HG03575 (cell line): Measurements from ENCODE around the gene BORCS6.
"Not testable (repeated sequence)": the region's sequence is repeated elsewhere in the genome, so short reads cannot be mapped to it uniquely, and the experiment has no call there.

Experiments
- ATAC-seq: cut with Tn5 transposase; IDR thresholded peaks from one replicate; pipeline ENCODE4 v1.9.1; 2021; ENCODE audit not compliant: unreplicated experiment, insufficient number of reproducible peaks, low FRiP score; ENCODE audit errors: extremely low read depth

Gene BORCS6

DNA sequence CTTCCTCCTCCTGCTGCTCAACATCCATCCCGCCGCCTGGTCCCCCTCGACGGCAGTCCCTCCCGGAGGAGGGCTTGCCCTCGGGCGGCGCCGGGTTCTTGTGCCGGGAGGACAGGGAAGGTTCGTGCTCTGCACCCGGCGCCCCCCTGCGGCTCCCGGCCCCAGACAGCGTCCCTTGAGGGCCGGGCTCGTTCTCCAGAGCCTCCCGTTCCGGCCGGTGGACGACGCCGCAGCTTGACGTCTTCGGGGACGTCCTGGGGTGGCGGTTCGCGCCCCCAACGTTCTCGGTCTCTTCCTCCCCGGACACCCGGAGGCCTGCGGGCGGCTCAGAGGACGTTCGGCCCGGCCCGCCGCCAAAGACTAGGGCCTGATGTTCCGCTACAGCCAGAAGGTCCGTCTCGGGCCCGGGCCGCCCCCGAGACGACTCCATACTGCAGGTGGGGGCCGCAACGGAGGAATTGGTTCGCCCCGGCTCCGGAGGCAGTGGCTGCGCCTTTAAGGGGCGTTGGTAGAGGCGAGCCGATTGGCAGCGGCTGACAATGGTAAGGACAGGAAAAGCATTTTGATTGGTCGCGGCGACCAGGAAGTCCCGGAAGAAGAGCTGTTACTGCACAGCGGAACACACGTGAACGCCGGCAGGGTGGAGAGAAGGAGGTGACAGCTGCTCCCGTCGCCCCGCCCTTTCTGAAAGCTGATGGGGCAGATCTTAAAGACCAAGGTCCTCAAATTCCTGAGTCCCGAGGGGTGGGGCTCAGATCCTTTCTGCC lies at the start of gene BORCS6:
TSS of gene BORCS6 (minus strand) at position 470 of the 767 bp plus-strand sequence. CDS start at position 430, 40 bp downstream.
- no peak for ATAC-seq

DNA sequence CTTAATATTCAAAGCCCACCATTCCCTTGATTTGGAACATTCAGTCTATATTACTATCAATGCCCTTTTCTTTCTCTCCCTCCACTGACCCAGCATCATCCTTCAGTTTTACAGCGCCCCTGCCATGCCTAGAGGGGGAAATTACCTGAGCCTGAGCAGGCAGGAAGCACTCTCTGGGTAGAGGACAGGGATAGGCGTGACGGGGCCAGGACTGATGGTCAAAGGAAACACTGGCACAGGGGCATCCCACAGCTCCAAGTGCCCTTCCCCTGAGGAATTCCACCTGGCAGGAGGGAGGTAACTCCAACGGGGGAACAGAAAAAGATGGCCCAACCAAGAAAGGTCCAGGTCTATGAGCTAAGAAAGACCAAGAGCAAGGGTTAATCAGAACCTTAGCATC lies 47.9 kb upstream of the BORCS6 start:
- ATAC-seq: no peak

DNA sequence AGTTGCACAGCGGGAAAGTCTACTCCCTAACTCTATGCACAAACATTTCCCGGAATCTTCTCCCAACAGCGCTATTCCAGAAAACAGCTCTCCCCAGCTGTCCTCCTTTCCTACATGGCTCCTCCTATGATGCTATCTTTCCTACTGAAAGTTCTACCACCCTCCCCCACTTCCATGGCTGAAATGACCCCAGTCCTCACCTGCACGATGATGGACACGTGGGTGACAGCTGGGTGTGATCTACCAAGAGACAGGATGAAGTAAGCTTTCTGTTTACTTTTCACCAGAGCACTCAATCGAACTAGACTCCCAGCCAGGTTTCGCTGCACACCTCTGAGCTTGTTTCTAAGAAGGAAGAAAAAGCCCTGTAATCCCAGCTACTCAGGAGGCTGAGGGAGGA lies 47.2 kb upstream of the BORCS6 start:
- ATAC-seq: no peak

DNA sequence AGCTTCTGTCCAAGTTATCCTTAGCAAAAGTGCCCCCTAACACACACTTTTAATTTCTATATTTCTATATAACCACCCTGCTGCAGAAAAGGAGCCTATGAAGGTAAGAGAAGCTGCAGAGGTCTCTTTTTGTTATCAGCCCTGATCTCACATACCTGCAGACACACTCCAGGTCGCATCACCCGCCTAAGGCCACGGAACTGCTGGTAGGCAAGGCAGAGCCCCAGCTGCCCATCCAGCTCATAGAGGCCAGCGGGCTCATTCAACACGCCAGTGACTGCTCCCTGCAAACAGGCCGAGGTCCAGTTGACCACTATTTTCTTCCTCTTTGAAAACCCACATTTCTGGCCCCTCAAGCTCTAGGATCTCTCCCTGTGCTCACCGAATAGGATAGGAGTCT lies 45.7 kb upstream of the BORCS6 start:
- no peak for ATAC-seq

DNA sequence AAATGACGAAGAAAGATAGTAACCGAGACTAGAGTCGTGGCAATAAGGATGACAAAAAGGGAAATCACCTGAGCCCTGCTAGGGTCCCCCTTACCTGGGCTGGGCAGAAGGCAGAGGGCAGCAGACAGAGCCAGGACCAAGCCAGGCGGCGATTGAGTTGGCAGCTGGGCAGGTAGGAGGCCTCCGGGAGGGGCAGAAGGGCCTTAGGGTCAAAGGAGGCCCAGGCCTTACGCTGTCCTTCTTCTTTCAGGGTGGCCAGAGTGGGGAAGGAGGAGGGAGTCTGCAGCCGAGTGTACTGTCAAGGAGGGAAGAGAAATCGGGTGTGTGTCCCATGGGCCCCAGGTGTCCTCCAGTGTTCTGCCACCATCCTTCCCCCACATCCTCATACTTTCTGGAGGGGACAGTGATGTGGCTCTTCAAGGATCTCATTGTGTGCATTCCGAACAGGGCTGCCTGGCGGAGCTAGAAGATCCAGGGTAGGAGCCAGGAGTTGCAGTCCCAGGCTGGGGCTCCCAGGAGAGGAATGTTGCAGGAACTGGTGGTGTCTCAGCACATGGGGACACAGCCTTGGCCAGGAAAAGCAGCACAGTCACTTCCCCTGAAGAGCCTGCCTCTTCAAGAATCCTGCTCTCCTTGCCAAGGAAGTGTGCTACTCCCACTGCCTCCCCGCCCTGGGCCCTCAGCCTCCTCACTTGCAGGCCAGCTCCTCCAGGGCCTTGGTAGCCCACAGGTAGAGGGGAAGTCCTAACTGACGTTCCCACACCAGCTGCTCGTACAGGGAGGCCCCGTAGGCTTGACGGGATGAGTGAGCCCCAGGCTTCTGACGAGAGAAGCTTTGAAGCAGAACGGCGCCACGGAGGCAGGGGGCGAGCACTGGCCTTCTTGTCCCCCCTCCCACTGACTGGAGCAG lies 44.6 kb upstream of the BORCS6 start:
- no peak for ATAC-seq

DNA sequence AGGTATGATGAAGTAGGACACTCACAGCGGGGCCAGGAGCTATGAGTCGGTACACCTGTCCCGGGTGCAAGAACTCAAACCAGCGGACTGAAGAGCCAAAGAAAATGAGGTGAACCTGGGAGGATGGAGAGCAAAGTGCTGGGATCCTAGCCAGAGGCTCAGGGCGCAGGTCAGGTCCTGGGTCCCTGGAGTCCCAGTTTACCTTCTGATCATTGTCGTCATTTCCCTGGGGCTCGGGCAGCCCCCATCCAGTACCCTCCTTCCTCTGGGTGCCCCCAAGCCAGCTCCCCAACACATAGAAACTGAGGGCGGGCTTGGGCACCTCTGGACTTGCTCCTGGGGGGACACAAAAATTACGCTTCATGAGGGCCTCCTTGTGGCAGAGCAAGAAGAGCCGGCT lies 41.7 kb upstream of the BORCS6 start:
- ATAC-seq: no peak

DNA sequence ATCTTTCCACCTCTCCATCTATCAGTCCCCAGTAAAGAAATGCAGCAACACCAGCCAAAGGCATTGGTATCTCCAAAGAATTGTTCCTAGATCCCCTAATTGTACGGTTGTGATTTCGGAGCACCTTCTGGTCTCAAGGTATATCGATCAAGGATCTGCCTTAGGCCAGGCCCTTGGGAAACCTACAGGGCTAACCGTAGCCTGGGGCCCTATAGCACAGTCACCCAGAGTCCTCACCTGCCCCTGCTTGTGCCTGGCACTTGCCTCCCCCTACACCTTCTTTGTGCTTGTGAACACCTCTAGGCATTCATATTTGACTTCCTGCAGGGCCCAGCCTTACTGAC lies 37.2 kb upstream of the BORCS6 start:
- ATAC-seq: no peak

DNA sequence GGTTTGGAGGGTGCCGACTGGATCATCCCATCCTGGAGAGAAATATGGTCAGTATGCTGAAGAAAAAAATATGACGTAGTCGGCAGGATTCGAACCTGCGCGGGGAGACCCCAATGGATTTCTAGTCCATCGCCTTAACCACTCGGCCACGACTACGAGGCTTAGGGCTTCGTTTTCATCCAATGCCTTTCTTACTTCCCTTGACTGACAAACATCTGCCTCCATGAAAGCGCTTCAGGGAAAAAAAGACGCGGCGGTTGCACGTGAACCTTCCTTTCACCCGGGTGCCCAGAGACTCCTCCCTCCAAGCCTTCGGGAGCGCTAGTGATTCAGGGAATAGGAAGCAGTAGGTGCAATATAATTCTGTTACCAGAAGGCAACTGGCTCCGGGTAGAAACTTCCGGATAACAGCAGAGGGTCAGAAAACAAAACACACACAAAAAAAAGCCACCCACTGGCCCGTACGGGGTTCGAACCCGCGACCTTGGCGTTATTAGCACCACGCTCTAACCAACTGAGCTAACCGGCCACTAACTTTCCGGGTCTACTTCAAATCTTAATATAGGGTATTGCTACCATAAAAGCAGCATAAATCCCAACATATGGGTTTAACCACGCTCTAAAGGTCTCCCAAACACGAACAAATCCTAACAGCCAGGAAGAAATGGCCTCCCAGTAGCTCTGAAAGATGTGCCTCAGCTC lies 36.7 kb upstream of the BORCS6 start:
- no peak for ATAC-seq

DNA sequence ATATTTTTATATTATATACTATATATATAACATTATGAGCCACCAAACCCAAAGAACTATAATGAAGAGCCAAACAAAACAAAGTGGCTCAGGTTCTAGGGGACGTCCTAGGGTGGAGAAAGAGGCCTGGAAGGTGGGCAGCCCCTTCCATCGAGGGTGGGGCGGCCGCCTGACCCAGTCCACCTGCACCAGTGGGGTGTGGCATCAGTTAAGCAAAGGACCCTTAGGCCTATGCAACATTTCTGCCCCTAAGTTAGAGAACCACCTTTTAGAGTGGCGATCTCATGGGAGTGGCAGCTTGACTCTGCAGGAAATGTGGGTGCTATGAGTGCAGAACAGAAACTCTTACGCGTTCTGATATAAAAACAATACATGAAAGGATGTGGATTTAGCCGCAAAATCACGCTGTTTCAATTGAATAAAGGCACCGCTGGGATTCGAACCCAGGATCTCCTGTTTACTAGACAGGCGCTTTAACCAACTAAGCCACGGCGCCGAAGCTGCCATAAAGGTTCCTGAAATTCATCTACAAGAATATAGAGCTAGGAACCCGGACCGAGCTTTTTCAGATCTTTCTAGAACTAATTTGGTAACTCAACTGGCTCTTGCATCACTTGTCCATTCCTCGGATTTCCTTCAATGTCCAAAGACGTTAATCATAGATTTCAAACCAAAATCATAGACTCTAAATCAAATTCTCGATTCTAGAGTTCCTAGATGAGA lies 36.0 kb upstream of the BORCS6 start:
- no peak for ATAC-seq

DNA sequence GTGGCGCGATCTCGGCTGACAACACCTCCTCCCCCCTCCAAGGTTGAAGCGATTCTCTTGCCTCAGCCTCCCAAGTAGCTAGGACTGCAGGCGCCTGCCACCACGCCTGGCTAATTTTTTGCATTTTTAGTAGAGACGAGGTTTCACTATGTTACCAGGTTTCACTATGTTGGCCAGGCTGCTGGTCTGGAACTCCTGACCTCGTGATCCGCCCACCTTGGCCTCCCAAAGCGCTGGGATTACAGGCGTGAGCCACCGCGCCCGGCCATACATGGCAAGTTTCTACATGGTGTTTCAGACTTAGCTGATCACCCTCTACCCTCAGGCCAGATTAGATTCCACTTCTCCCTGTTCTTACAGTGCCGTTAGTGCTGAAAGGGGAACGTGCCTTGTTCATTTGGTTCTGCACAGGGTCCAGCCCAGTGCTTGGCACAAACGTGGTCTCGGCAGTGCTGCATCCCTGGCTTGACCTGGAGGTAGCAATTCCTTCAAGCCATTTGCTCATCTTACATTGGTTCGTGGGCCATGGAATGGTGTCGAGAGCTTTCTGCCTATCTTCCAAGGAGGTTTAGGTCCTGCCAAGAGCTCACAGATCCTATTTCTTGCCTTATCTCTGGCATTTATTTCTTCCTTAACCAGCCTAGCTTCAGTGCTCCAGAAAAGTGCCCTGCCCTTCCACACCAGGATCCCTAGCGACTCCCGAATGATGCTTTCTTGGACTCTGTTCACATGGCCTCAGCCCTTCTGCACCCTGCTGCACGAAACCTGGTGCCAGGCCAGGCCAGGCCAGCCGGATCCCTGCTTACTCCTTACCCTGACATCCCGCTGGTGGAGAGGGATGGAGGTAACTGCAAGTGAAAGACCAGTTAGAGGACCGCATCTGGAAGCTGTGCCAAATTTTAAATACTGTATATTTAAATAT lies 35.2 kb upstream of the BORCS6 start:
- ATAC-seq: no peak

DNA sequence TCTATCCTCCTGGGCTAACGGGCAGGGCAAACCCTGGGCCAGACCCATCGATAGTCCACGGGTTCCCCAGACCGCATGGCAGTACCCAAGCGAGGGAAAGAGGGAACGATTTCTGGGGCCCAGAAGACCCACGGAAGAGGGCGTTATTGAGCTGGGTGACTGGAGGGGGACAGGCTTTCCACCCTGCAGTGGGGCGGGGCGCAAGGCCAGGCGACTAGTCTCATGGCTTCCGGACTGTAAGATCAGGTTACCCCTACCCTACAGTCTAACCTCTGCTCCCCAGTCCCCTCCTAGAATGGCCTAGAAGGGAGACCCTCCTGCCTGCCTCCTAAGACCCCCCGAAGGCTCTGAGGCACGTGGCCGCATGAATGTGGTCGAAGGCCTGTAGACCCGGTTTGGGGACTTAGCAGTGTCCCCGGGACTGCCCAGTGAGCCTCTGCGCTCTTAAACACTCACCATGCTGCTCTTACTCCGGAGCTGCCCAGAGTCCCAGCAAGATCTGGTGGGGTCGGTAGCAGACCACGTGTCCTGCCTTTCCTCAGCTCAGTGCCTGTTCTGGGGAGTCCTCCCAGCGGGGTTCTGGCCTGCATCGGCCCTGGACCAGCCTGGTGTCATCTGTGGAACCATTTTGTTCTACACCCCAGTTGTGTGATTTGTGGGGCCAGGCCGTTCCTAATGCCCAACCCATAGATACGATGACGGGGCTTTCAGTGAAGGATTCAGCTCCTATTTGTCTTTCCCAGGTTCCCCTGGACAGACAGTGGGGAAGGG lies 33.6 kb upstream of the BORCS6 start:
- ATAC-seq: no peak

DNA sequence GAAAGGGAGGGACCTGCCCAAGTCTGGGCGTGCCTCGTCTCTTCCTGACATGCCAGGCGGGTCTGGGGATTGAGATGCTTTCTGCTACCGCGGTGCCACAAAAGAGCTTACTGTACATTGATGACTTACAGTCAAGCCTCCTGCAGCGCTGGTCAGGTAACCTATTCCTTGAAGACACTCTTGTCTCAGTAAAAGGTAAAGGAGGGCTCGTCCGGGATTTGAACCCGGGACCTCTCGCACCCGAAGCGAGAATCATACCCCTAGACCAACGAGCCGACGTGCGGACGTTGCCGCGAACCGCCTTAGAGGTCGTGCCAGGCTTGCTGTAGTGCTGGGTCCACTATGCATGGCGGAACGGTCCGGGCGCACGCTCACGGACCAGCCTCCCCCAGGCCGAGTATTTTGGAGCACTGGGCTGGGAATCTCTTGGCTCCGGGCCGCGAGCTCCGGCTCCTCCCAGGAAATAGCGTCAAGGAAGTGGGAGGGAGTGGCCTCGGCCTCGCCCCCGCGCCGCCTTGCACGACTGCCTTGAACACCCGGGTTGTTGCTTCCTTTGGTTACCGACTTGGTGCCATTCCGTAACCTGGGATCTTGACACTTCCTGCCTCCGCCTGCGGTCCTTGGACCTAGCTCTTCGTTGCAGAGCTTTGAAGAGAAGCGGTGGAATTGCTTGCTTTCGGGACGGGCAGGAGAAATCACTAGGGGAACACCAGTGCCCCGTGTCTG lies 32.8 kb upstream of the BORCS6 start:
- ATAC-seq: no peak

DNA sequence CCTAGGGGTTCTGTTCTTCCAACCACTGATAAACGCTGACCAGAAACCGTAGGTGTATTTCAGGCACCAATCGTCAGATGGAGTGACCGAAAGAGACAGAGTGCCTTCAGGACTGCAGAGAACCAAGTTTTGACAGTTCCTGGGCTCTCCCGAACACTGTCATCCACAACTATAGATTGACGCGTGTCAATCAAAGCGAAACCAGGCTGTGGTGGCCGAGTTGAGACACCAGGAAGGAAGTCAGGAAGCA lies 32.3 kb upstream of the BORCS6 start:
- no peak for ATAC-seq

DNA sequence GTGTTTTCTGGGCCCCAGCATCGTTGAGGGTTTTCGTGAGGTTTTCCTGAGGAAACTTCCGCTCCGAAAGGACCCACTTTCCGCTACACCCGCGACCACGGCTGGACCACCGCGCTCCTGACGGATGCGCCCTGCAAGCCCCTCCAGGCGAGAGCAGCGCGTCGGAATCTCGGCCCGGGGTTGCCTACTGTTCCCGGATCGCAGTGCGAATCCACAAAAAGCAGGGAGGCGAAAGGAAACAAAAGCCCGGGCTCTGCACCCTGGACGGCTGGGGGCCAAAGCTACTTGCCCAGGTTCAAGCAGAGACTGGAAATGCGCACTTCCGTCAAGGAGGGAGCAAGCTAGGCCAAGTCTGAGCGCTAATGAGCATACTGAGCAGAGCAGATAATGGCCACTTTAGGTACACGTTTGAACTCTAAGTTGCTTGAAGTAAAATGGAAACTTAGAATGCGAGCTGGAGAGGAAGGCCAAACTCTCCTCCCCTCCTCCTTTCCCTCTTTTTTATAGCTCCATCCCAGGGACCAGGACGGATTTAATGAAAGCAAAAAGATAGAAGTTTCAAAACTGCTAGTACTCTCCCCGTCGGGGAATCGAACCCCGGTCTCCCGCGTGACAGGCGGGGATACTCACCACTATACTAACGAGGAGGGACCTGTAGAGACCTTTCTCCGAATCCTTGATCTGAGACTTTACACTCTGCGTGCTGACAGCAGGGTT lies 31.8 kb upstream of the BORCS6 start:
- ATAC-seq: no peak

DNA sequence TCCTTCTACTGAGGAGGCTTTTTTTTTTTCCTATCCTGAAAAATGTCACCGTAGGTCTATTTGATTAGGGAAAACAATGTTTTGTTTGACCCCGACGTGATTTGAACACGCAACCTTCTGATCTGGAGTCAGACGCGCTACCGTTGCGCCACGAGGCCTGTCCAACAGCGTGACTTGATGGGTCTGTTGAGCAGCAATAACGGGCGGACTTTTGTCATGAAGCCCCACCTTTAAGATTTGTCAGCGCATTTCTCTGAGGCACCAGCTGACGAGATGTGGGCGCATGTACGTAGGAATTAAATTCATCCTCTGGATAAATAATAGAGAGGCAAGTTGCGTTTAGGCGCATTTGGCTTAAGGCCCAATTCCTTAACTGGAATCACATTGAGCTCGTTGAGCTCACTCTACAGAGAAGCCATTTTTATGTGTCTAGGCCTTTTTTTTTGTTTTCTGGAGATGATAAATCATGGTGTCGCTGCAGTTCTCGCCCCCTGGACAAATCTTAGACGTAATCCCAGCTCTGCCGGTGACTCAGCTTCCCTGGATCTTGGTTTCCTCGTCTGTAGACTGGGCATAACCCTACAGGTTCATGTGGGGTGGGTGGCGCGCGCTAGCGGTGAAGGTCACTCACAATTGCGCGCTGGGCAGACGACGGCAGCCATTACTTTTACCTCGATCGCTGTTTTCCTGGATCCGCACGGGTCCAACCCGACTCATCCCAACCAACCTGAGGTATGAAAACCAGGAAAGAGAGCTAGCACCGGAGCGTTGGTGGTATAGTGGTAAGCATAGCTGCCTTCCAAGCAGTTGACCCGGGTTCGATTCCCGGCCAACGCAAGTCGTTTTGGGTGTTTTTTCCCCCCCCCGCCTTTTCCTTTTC lies 31.0 kb upstream of the BORCS6 start:
- no peak for ATAC-seq

DNA sequence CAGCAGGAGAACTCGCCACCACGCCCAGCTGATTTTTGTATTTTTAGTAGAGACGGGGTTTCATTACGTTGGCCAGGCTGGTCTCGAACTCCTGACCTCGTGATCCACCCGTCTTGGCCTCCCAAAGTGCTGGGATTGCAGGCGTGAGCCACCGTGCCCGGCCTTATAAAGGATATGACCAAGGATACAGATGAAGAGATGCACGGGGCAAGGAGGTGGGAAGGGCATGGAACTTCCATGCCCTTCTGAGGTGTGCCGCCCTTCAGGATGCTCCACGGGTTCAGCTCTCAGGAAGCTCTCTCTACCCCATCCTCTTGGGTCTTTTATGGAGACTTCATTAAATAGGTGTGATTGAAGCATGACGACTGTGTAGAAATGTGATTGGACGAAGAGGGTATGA lies 24.0 kb upstream of the BORCS6 start:
- ATAC-seq: not testable (repeated sequence)
